HL-60/S4 treated with phorbol 12-myristate 13-acetate at 8.2 ng/mL for 4 days and 3 days (cell line): ENCODE data around the gene DNA2.
"Not testable (repeated sequence)": the region's sequence is repeated elsewhere in the genome, so short reads cannot be mapped to it uniquely, and the experiment has no call there.

Experiments used
- in situ Hi-C: fragments of 300-500 bp; cut with MboI; formaldehyde crosslinking; loops from 2 replicates; pipeline ENCODE4 v1.15.0; 2022; ENCODE audit warnings: low sequenced_read_pairs

DNA2 gene

GRCh38 chr10:68461032-68461431 is 10.7 kb downstream of the DNA2 start:
- in situ Hi-C loops, result no loop called here

- in situ Hi-C loops, result not testable (repeated sequence)
These were observed 22.1 kb downstream of the DNA2 start for GRCh38 chr10:68449698-68450097.

- in situ Hi-C loops, result no loop called here
These were observed 25.6 kb downstream of the DNA2 start for GRCh38 chr10:68446179-68446578.

GRCh38 chr10:68442971-68443370 is 28.8 kb downstream of the DNA2 start:
- in situ Hi-C loops, result no loop called here

GRCh38 chr10:68440898-68441297 is 30.9 kb downstream of the DNA2 start:
- in situ Hi-C loops, result no loop called here

GRCh38 chr10:68435803-68436202 is 36.0 kb downstream of the DNA2 start:
- in situ Hi-C loops, result no loop called here

GRCh38 chr10:68434657-68435056 is 37.1 kb downstream of the DNA2 start:
- in situ Hi-C loops, result no loop called here

GRCh38 chr10:68428396-68429104 is 43.2 kb downstream of the DNA2 start:
- in situ Hi-C loops, result no loop called here

GRCh38 chr10:68424454-68425014 is 47.2 kb downstream of the DNA2 start:
- in situ Hi-C loops, result no loop called here

GRCh38 chr10:68423522-68423921 is 48.3 kb downstream of the DNA2 start:
- in situ Hi-C loops, result no loop called here

- in situ Hi-C loops, result no loop called here
These were observed 52.4 kb downstream of the DNA2 start for GRCh38 chr10:68419376-68419775.

- in situ Hi-C loops, result no loop called here
These were observed 62.8 kb downstream of the DNA2 start for GRCh38 chr10:68408898-68409518.

GRCh38 chr10:68406815-68407548 is 64.8 kb downstream of the DNA2 start, which contains the start of gene RUFY2:
Gene RUFY2 (minus strand): TSS chr10:68407277. CDS start chr10:68407189, 88 bp downstream.
- in situ Hi-C loops, result no loop called here

GRCh38 chr10:68406111-68406814 is 65.5 kb downstream of the DNA2 start:
- in situ Hi-C loops, result no loop called here

- in situ Hi-C loops, result no loop called here
These were observed 68.1 kb downstream of the DNA2 start for GRCh38 chr10:68403701-68404100.

- in situ Hi-C loops, result no loop called here
These were observed 69.5 kb downstream of the DNA2 start for GRCh38 chr10:68402276-68402675.

- in situ Hi-C loops, result no loop called here
These were observed 74.8 kb downstream of the DNA2 start for GRCh38 chr10:68397005-68397404.

GRCh38 chr10:68385740-68386139 is 86.0 kb downstream of the DNA2 start:
- in situ Hi-C loops, result no loop called here

GRCh38 chr10:68371604-68372003 is 100.2 kb downstream of the DNA2 start:
- in situ Hi-C loops, result no loop called here

GRCh38 chr10:68367121-68367520 is 104.7 kb downstream of the DNA2 start:
- in situ Hi-C loops, result no loop called here

GRCh38 chr10:68366600-68366999 is 105.2 kb downstream of the DNA2 start:
- in situ Hi-C loops, result no loop called here
